HG03039 (cell line): ENCODE results near the gene TADA1.
"Not testable (repeated sequence)": the region's sequence is repeated elsewhere in the genome, so short reads cannot be mapped to it uniquely, and the experiment has no call there.

Experiments used
- ATAC-seq: cut with Tn5 transposase; IDR thresholded peaks from one replicate; pipeline ENCODE4 v1.9.1; 2021; ENCODE audit warnings: mild to moderate bottlenecking, moderate library complexity; ENCODE audit not compliant: unreplicated experiment

The TADA1 gene

GRCh38 chr1:166895766-166896165 is 19.7 kb upstream of the TADA1 start:
- no peak for ATAC-seq

- ATAC-seq: no peak
These were observed 13.7 kb upstream of the TADA1 start for GRCh38 chr1:166889776-166890175.

- no peak for ATAC-seq
These were observed 12.5 kb upstream of the TADA1 start for GRCh38 chr1:166888373-166889111.

GRCh38 chr1:166884971-166885370 is 8.9 kb upstream of the TADA1 start:
- no peak for ATAC-seq

- peak; percentile 47 for ATAC-seq
These were observed 8.1 kb upstream of the TADA1 start for GRCh38 chr1:166884040-166884642.

- no peak for ATAC-seq
These were observed 6.8 kb upstream of the TADA1 start for GRCh38 chr1:166882893-166883292.

GRCh38 chr1:166878173-166878917 is 2.3 kb upstream of the TADA1 start:
- not testable (repeated sequence) for ATAC-seq

- ATAC-seq: no peak
These were observed 425 bp upstream of the TADA1 start for GRCh38 chr1:166876540-166876838.

GRCh38 chr1:166875302-166875733 is 746 bp downstream of the TADA1 start:
- ATAC-seq: no peak

- no peak for ATAC-seq
These were observed 1.6 kb downstream of the TADA1 start for GRCh38 chr1:166874464-166874863.

- ATAC-seq: no peak
These were observed 5.5 kb downstream of the TADA1 start for GRCh38 chr1:166870584-166870983.

- ATAC-seq: no peak
These were observed 6.6 kb downstream of the TADA1 start for GRCh38 chr1:166869318-166870099.

- no peak for ATAC-seq
These were observed 7.4 kb downstream of the TADA1 start for GRCh38 chr1:166868639-166869038.

GRCh38 chr1:166865926-166866325 is 10.1 kb downstream of the TADA1 start:
- no peak for ATAC-seq

- no peak for ATAC-seq
These were observed 16.5 kb downstream of the TADA1 start for GRCh38 chr1:166859597-166859996.

- ATAC-seq: no peak
These were observed 17.2 kb downstream of the TADA1 start for GRCh38 chr1:166858726-166859419.

GRCh38 chr1:166857995-166858394 is 18.1 kb downstream of the TADA1 start:
- no peak for ATAC-seq

GRCh38 chr1:166855558-166855957 is 20.5 kb downstream of the TADA1 start:
- ATAC-seq: no peak

- ATAC-seq: no peak
These were observed 23.1 kb downstream of the TADA1 start for GRCh38 chr1:166852918-166853317.

GRCh38 chr1:166849135-166849534 is 26.9 kb downstream of the TADA1 start:
- ATAC-seq: no peak

- ATAC-seq: no peak
These were observed 27.9 kb downstream of the TADA1 start for GRCh38 chr1:166848193-166848592.
